ENCODE measurements around the gene PLA2G15.

PLA2G15 gene, protein sequence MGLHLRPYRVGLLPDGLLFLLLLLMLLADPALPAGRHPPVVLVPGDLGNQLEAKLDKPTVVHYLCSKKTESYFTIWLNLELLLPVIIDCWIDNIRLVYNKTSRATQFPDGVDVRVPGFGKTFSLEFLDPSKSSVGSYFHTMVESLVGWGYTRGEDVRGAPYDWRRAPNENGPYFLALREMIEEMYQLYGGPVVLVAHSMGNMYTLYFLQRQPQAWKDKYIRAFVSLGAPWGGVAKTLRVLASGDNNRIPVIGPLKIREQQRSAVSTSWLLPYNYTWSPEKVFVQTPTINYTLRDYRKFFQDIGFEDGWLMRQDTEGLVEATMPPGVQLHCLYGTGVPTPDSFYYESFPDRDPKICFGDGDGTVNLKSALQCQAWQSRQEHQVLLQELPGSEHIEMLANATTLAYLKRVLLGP

DNA sequence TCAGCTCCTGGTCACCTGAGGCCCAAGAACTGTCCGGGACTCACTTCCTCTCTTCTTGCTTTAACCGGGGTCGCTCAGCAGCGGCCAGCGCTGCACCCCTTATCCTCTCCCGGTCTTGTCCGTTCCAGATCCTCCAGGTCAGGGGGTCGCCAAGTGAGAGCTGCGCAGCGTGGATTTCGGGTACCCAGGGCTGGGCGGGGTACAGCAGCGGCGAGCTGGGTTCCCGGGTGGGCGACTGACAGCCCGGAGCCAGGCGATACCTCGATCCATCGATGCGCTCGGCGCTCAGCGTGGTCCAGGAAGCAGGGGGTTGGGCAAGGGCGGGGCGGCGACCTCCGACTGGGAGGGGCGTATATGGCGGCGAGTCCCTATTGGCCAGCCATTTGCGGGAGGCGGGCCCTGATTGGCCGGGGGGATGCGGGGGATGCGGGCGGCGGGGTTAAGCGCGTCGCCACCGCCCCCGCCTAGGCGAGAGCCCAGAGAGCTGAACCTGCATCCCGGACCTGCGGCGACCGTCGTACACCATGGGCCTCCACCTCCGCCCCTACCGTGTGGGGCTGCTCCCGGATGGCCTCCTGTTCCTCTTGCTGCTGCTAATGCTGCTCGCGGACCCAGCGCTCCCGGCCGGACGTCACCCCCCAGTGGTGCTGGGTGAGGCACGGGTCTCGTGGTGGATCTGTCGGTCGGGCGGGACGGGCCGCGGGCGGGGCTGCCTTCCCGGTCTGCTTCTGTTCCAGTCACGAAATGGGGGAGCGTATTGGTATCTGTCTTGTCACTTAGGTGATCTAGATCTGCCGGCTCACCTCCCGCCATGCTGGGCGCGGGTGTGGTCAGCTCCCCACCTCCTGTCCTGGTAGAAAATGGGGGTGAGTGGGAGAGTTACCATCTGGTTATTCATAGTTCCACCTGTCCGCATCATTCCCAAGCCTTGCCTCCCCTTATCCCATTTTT is at the start of gene PLA2G15:
PLA2G15 (plus strand) TSS at position 471 of the 951 bp plus-strand sequence; CDS start at position 525, 54 bp downstream.
- peak; percentile 81 to 87 for DNase-seq (ENCODE audit: low read depth in 2 of 2)

DNA sequence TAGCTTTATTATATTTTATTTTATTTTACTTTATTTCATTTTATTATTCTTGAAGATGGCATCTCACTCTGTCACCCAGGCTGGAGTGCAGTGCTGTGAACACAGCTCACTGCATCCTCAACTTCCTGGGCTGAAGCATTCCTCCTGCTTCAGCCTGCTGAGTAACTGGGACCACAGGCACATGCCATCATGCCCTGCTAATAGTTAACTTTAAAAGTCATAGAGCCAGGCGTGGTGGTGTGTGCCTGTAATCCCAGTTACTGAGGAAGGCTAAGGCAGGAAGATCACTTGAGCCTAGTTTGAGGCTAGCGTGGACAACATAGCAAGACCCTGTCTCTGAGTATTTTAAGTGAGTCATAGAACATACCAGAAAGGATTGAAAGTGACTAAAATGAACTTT is 47.9 kb upstream of the PLA2G15 start:
- no peak for DNase-seq (ENCODE audit: low read depth in 2 of 2)

GRCh38 chr16:68200088-68200783 is 44.9 kb upstream of the PLA2G15 start:
- peak in 1 of 2 experiments; percentile 4 for DNase-seq (ENCODE audit: low read depth in 2 of 2)

GRCh38 chr16:68202091-68202519 is 43.1 kb upstream of the PLA2G15 start:
- DNase-seq (ENCODE audit: low read depth in 2 of 2) = no peak

DNA sequence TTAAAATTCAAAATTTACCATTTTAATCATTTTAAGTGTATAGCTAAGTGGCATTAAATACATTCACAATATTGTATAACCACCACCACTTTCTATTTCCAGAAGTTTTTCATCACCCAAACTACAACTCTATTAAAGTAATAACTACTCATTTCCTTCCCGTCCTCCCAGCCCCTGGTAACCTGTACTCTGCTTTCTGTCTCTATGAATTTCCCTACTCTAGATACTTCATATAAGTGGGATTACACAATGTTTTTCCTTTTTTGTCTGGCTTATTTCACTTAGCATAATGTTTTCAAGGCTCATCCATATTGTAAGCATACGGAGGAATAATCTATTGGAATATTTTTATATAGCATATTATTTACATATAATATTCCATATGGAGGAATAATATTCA is 38.9 kb upstream of the PLA2G15 start:
- no peak for DNase-seq (ENCODE audit: low read depth in 2 of 2)

GRCh38 chr16:68214726-68215125 is 30.4 kb upstream of the PLA2G15 start:
- no peak for DNase-seq (ENCODE audit: low read depth in 2 of 2)

DNA sequence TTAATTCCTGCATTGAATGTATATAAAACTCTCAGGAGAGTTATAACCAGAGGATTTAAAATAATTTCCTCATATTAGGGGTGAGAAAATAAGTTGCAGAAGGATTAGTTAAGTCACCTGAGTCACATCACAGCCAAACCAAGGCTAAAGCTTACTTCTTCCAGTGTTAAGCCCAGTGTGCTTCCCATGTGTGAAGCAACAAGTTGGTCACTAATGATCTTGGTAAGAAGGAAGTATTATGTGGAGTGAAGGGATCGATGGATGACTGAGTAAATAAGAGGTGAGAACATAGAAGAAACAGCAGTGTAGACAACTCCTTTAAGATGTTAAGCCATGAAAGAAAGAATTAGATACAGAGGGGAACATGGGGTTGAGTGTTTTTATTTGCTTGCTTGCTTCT is 29.9 kb upstream of the PLA2G15 start:
- no peak for DNase-seq (ENCODE audit: low read depth in 2 of 2)

GRCh38 chr16:68216240-68216639 is 28.9 kb upstream of the PLA2G15 start:
- no peak for DNase-seq (ENCODE audit: low read depth in 2 of 2)

GRCh38 chr16:68217506-68217905 is 27.7 kb upstream of the PLA2G15 start:
- no peak for DNase-seq (ENCODE audit: low read depth in 2 of 2)

- DNase-seq (ENCODE audit: low read depth in 2 of 2) = no peak
Observed at GRCh38 chr16:68219725-68220351, 25.3 kb upstream of the PLA2G15 start.

GRCh38 chr16:68223072-68223471 is 22.1 kb upstream of the PLA2G15 start:
- no peak for DNase-seq (ENCODE audit: low read depth in 2 of 2)

DNA sequence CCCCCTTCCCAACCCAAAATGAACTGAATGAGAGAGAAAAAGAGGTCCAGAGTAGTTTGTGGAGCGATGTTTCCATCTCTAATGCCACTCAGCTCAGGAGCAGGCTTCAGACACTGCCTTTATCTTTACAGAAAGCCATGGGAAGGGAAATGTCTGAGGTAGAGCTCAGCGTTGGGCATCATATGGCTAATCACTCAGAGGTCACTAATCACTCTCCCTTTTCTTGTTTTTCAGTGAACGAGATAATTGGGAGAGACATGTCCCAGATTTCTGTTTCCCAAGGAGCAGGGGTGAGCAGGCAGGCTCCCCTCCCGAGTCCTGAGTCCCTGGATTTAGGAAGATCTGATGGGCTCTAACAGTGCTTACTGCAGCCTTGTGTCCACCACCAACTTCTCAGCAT is 19.1 kb upstream of the PLA2G15 start:
- no peak for DNase-seq (ENCODE audit: low read depth in 2 of 2)

DNA sequence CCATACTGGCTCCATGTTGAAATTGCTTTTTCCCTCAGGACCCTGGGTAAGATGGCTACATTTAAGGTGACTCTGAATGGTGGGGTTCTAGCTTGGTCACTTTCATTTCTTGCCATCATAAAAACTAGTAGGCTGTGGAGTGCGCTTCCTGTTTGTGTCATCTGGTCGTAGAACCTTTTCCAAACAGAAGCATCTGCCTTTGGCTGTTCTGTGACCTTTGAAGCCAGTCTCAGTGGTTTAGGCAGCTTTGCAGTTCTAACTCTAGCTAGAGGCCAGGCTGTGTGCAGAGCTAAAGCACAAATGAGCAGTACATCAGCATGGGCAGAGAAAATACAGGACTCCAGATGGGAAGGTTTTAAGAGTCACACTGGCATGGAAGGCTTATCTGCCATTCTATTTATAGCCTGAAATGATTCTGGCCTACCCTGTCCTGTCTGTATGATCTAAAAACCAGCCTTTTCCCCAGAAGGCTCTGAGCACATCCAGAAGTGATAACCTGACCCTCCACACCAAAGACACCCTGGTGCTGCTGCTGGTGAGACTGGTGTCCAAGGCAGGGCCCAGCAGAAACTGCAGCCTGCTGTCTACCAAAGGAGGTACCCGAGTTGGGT is 17.9 kb upstream of the PLA2G15 start:
- DNase-seq (ENCODE audit: low read depth in 2 of 2) = no peak

GRCh38 chr16:68227850-68228553 is 17.2 kb upstream of the PLA2G15 start:
- DNase-seq (ENCODE audit: low read depth in 2 of 2) = no peak

DNA sequence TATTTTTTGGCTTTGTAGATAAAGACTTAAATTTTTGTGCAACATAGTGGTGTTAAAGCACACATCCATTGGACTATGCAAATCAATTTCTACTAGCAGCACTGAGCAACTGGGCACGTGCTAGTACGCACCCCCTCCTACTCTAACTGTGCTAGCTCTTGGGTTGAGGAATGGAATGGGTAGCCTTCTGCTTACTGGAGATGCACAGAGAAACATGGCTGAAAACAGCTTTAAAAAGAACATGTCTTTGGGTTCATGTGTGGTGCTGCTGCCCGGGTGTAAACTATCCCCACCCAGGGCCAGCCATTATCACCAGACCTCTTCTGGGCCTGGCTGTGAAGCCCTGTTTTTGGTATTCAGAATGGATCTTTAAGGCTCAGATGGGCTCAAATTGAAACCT is 16.5 kb upstream of the PLA2G15 start:
- DNase-seq (ENCODE audit: low read depth in 2 of 2) = no peak

DNA sequence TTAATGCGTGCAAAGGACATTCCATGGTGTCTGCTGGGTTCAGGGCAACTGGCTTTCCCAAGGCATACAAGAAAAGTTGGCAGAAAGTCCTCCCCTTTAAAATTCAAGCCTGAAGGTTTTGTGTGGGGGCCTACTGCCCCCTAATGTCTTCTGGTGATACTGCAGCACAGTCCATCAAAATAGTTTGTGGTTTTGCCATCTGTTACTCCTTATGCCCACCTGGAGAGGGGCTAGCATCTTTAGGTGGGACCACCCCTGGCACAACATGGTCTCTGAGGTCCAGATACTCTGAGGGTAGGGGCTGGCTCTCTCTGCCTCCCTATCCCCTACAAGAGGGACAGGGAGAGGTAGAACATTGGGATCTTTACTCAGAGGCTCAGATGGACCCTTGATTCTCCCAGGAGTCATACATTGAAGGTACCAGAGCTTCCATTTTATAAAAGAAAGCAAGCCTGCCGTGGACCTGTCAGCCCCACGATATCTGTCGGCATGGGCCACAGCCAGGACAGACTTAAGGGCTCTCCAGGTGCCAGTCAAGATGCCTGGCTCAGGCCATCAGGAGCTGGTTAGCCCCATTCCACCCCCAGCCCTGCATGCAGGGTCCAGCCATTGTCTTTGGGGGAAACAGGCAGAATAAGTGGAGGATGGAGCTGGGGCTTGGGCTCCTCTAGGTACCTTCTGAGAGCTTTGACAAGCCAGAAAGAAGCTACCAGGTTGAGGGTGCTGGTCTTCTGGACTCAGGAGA is 15.6 kb upstream of the PLA2G15 start:
- DNase-seq (ENCODE audit: low read depth in 2 of 2) = peak in 1 of 2 experiments; percentile 38

DNA sequence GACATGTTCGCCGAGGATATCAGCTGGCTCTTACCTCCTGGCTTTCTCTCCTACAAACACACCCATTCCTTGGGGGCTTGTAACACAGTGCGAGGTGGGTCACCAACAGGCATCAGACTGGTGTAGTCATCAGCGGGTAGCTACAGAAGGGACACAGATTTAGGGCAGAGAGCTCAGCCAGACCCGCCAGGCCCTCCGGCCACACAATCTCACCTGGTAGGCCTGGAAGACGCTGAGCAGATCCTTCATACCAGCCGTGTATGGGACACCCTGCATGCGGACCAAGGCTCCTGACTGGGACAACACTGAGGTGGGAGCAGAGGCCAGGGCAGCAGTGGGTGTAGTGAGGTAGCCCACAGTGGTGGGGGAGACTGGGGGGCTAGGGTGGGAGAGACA is 15.0 kb upstream of the PLA2G15 start:
- DNase-seq (ENCODE audit: low read depth in 2 of 2) = no peak

- no peak for DNase-seq (ENCODE audit: low read depth in 2 of 2)
Observed at GRCh38 chr16:68230956-68231355, 14.2 kb upstream of the PLA2G15 start.

DNA sequence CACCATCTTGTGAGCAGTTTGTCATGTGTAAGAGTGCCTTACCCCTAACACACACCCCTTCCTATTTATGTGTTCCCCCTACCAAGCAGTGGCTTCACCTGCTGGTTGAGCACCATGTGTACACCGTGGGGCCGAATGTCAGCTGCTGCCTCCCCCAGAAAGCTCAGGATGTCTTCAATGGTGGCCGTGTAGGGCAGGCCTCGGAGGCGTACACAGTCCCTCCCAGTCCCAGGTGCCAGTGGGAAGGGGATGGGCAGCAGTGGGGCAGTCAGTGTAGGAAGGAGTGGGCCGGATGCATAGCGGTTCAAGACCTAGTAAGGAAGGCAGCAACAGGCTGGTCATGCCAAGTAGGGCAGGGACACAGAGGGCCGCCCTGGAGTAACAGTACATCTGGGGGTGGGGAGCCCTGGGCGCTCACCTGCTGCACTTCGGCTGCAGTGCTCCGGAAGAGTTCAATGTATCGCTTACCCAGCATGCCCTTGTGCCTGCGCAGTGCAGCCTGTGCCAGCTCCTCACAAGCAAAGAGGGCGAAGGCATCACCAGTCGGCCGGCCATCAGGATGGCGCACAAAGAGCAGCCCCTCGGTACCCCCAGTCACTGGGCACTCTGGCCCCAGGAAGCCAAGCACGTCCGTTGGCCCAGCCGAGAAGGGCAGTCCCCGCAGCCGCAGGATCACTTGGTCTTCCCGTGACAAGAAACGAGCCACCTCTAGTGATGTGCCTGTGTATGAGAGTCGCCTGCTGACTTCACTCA is 13.6 kb upstream of the PLA2G15 start:
- DNase-seq (ENCODE audit: low read depth in 2 of 2) = no peak
